WTC11 (cell line): ENCODE data around the gene PLS1. TPM values are rescaled to one million over a fixed set of nuclear protein-coding genes. Genes with fewer than 3 reads are reported as not detected.
"Not testable (repeated sequence)": the region's sequence is repeated elsewhere in the genome, so short reads cannot be mapped to it uniquely, and the experiment has no call there.

Experiments used
- ATAC-seq: fragments of 200-7000 bp; cut with Tn5 transposase; 2 replicates; pipeline ENCODE4 v1.10.0; 2021; ENCODE audit warnings: mild to moderate bottlenecking, moderate library complexity
- CTCF ChIA-PET: fragments of 300-600 bp; sonication (Branson Sonifier 250); formaldehyde crosslinking; loops from one replicate; lab custom pipeline; 2021; ENCODE audit warnings: antibody characterized with exemption; lab: Charles Lee
- POLR2A ChIA-PET: fragments of 350-600 bp; sonication (Branson Sonifier 250); formaldehyde crosslinking; loops from one replicate; lab custom pipeline; 2021; ENCODE audit warnings: antibody characterized with exemption; lab: Charles Lee
- DNase-seq: peaks from one replicate; pipeline ENCODE4 v3.0.0; 2021; ENCODE audit warnings: low spot score
- H3K27ac Mint-ChIP-seq: 2 replicates; pipeline ENCODE4 v1.8.0; 2021; ENCODE audit warnings: mixed read lengths
- H3K27me3 Mint-ChIP-seq: 2 replicates; pipeline ENCODE4 v1.8.0; 2021; ENCODE audit warnings: low read depth, mild to moderate bottlenecking, moderate library complexity, mixed read lengths
- H3K36me3 Mint-ChIP-seq: 2 replicates; pipeline ENCODE4 v1.8.0; 2021; ENCODE audit warnings: mixed read lengths
- H3K4me1 Mint-ChIP-seq: 2 replicates; pipeline ENCODE4 v1.8.0; 2022; ENCODE audit warnings: mixed read lengths
- H3K4me3 Mint-ChIP-seq: 2 replicates; pipeline ENCODE4 v1.8.0; 2021; ENCODE audit warnings: mild to moderate bottlenecking, moderate library complexity, mixed read lengths
- H3K9me3 Mint-ChIP-seq: 2 replicates; pipeline ENCODE4 v1.8.0; 2021; ENCODE audit warnings: mixed read lengths
- ATF1 ChIP-seq: sonication (generic); formaldehyde crosslinking; IDR thresholded peaks from 2 replicates; pipeline ENCODE4 v1.8.1; 2023; ENCODE audit warnings: mild to moderate bottlenecking, moderate library complexity, missing genetic modification reagents
- CBFB ChIP-seq: sonication (generic); formaldehyde crosslinking; IDR thresholded peaks from 2 replicates; pipeline ENCODE4 v1.8.1; 2022; ENCODE audit warnings: mild to moderate bottlenecking, low read depth, missing genetic modification reagents
- E2F4 ChIP-seq: sonication (generic); formaldehyde crosslinking; IDR thresholded peaks from 2 replicates; pipeline ENCODE4 v1.8.1; 2022; ENCODE audit warnings: low read depth, mild to moderate bottlenecking, moderate library complexity, missing genetic modification reagents, borderline replicate concordance
- FOXK1 ChIP-seq: sonication (generic); formaldehyde crosslinking; IDR thresholded peaks from 2 replicates; pipeline ENCODE4 v1.8.0; 2022; ENCODE audit warnings: mild to moderate bottlenecking, moderate library complexity, missing genetic modification reagents
- JAZF1 ChIP-seq: fragments of 250-450 bp; sonication (Bioruptor Pico); IDR thresholded peaks from 2 replicates; pipeline ENCODE4 v1.9.0; 2021; ENCODE audit warnings: moderate library complexity, mild to moderate bottlenecking, inconsistent platforms
- MYBL2 ChIP-seq: sonication (generic); formaldehyde crosslinking; IDR thresholded peaks from 2 replicates; pipeline ENCODE4 v1.8.1; 2023; ENCODE audit warnings: mild to moderate bottlenecking, moderate library complexity, missing genetic modification reagents
- NFYB ChIP-seq: sonication (generic); formaldehyde crosslinking; conservative IDR thresholded peaks from 2 replicates; pipeline ENCODE4 v1.8.0; 2022; ENCODE audit warnings: low read depth, missing genetic modification reagents
- SP1 ChIP-seq: sonication (generic); formaldehyde crosslinking; conservative IDR thresholded peaks from 2 replicates; pipeline ENCODE4 v1.8.1; 2022; ENCODE audit warnings: missing genetic modification reagents
- ZMAT4 ChIP-seq: fragments of 250-450 bp; sonication (Bioruptor Pico); IDR thresholded peaks from 2 replicates; pipeline ENCODE4 v1.9.0; 2021; ENCODE audit warnings: mild to moderate bottlenecking
- ZNF121 ChIP-seq: sonication (generic); formaldehyde crosslinking; IDR thresholded peaks from 2 replicates; pipeline ENCODE4 v1.8.0; 2023; ENCODE audit warnings: missing genetic modification reagents
- ZNF232 ChIP-seq: sonication (generic); formaldehyde crosslinking; IDR thresholded peaks from 2 replicates; pipeline ENCODE4 v1.8.0; 2022; ENCODE audit warnings: mild to moderate bottlenecking, missing genetic modification reagents
- ZNF263 ChIP-seq: sonication (generic); formaldehyde crosslinking; IDR thresholded peaks from 2 replicates; pipeline ENCODE4 v1.8.1; 2022; ENCODE audit warnings: low read depth, mild to moderate bottlenecking, moderate library complexity, missing genetic modification reagents
- ZNF317 ChIP-seq: sonication (generic); formaldehyde crosslinking; IDR thresholded peaks from 2 replicates; pipeline ENCODE4 v1.8.1; 2023; ENCODE audit warnings: low read depth, mild to moderate bottlenecking, moderate library complexity, missing genetic modification reagents, borderline replicate concordance
- ZNF416 ChIP-seq: fragments of 250-450 bp; sonication (Bioruptor Pico); IDR thresholded peaks from 2 replicates; pipeline ENCODE4 v1.9.0; 2021; ENCODE audit warnings: mild to moderate bottlenecking, inconsistent platforms
- total RNA-seq: library from RNA; stranded (reverse); gene quantifications from 3 replicates; pipeline ENCODE4 v1.2.3, GENCODE V29; 2021
- TF ChIP-seq, protein P1 (sequence below): fragments of 250-450 bp; sonication (Bioruptor Pico); IDR thresholded peaks from 2 replicates; pipeline ENCODE4 v1.9.0; 2021; ENCODE audit warnings: moderate library complexity, mild to moderate bottlenecking, inconsistent platforms, borderline replicate concordance
- TF ChIP-seq, protein P2 (sequence below): sonication (generic); formaldehyde crosslinking; IDR thresholded peaks from 2 replicates; pipeline ENCODE4 v1.8.1; 2023; ENCODE audit warnings: mild to moderate bottlenecking, missing genetic modification reagents, moderate library complexity
- TF ChIP-seq, protein P3 (sequence below): sonication (generic); formaldehyde crosslinking; IDR thresholded peaks from 2 replicates; pipeline ENCODE4 v1.8.0; 2023; ENCODE audit warnings: mild to moderate bottlenecking, missing genetic modification reagents

PLS1 gene
- total RNA-seq, 1 experiment from 2014 or later, result 26.4 TPM

DNA sequence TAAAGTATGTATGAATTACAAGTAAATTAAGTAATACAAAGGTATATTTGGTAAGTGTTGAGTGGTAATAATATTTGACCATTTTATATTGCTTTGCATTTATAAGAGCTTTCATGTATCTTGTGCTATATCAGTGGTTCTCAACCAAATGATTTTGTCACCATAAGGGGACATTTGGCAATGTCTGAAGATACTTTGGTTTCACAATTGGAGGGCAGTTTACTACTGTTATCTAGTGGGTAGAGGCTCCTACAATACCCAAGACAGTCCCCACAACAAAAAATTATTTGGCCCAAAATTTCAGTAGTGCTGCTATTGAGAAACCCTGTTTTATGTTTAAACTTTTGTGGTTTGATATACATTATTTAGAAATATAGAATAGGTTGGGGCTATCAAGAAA is 142.2 kb downstream of the PLS1 start (continued):
- TF ChIP-seq ZMAT4 (no peak), E2F4 (CRISPR knock-in tag) (no peak), ZNF317 (CRISPR knock-in tag) (no peak), ZNF121 (CRISPR knock-in tag) (no peak), ZNF232 (CRISPR knock-in tag) (no peak), CBFB (CRISPR knock-in tag) (no peak), ATF1 (no peak), SP1 (CRISPR knock-in tag) (no peak), NFYB (CRISPR knock-in tag) (no peak), ZNF416 (CRISPR knock-in tag) (no peak), ZNF263 (CRISPR knock-in tag) (no peak), FOXK1 (CRISPR knock-in tag) (no peak)
- TF ChIP-seq, protein P1, sequence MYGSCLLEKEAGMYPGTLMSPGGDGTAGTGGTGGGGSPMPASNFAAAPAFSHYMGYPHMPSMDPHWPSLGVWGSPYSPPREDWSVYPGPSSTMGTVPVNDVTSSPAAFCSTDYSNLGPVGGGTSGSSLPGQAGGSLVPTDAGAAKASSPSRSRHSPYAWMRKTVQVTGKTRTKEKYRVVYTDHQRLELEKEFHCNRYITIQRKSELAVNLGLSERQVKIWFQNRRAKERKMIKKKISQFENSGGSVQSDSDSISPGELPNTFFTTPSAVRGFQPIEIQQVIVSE (CRISPR knock-in tag), result no peak
- TF ChIP-seq, protein P2, sequence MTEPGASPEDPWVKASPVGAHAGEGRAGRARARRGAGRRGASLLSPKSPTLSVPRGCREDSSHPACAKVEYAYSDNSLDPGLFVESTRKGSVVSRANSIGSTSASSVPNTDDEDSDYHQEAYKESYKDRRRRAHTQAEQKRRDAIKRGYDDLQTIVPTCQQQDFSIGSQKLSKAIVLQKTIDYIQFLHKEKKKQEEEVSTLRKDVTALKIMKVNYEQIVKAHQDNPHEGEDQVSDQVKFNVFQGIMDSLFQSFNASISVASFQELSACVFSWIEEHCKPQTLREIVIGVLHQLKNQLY (CRISPR knock-in tag), result no peak

DNA sequence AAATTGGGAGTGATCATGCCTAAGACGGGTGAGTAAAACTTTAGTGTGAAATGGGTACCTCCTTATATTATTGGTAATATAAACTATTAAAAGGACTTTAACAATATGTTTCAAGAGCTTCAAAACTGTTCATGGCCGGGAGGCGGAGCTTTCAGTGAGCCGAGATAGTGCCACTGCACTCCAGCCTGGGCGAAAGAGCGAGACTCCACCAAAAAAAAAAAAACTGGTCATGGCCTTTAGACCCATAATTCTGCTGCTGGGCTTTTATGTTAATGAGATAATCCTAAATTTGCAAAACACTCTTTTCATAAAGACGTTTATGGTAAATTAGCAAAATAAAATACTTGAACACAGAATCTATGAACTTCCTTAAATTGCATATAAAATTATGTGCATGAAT is 150.5 kb downstream of the PLS1 start:
- no peak overlapping the region for H3K4me3 Mint-ChIP-seq
- no peaks in the 10 kb centered on the region for H3K27me3 Mint-ChIP-seq
- 0 out of 2 replicates have a peak, but pooled peaks cover 2% of the 10 kb centered on the region for H3K9me3 Mint-ChIP-seq
- POLR2A ChIA-PET, result no interaction called here
- no peak for DNase-seq
- no peak for ATAC-seq
- H3K27ac Mint-ChIP-seq, result no peak overlapping the region
- TF ChIP-seq MYBL2, result no peak
- TF ChIP-seq, all 79 proteins: peak for 0
- no peaks in the 10 kb centered on the region for H3K4me1 Mint-ChIP-seq
- CTCF ChIA-PET, result no interaction called here
- H3K36me3 Mint-ChIP-seq, result peaks cover 23% of the 10 kb centered on the region

GRCh38 chr3:142750531-142750930 is 154.3 kb downstream of the PLS1 start:
- H3K4me1 Mint-ChIP-seq, H3K9me3 Mint-ChIP-seq, ATAC-seq, H3K27me3 Mint-ChIP-seq, POLR2A ChIA-PET, H3K27ac Mint-ChIP-seq, H3K4me3 Mint-ChIP-seq, CTCF ChIA-PET, DNase-seq: not testable (repeated sequence)
- peaks cover 23% of the 10 kb centered on the region for H3K36me3 Mint-ChIP-seq

GRCh38 chr3:142752605-142753004 is 156.4 kb downstream of the PLS1 start:
- CTCF ChIA-PET, H3K27ac Mint-ChIP-seq, H3K4me3 Mint-ChIP-seq, H3K27me3 Mint-ChIP-seq, ATAC-seq, H3K9me3 Mint-ChIP-seq, DNase-seq, H3K4me1 Mint-ChIP-seq, POLR2A ChIA-PET: not testable (repeated sequence)
- peaks cover 23% of the 10 kb centered on the region for H3K36me3 Mint-ChIP-seq

- peaks cover 24% of the 10 kb centered on the region for H3K36me3 Mint-ChIP-seq
- CTCF ChIA-PET, result no interaction called here
- no peaks in the 10 kb centered on the region for H3K27me3 Mint-ChIP-seq
- no peak for ATAC-seq
- TF ChIP-seq, protein P3, sequence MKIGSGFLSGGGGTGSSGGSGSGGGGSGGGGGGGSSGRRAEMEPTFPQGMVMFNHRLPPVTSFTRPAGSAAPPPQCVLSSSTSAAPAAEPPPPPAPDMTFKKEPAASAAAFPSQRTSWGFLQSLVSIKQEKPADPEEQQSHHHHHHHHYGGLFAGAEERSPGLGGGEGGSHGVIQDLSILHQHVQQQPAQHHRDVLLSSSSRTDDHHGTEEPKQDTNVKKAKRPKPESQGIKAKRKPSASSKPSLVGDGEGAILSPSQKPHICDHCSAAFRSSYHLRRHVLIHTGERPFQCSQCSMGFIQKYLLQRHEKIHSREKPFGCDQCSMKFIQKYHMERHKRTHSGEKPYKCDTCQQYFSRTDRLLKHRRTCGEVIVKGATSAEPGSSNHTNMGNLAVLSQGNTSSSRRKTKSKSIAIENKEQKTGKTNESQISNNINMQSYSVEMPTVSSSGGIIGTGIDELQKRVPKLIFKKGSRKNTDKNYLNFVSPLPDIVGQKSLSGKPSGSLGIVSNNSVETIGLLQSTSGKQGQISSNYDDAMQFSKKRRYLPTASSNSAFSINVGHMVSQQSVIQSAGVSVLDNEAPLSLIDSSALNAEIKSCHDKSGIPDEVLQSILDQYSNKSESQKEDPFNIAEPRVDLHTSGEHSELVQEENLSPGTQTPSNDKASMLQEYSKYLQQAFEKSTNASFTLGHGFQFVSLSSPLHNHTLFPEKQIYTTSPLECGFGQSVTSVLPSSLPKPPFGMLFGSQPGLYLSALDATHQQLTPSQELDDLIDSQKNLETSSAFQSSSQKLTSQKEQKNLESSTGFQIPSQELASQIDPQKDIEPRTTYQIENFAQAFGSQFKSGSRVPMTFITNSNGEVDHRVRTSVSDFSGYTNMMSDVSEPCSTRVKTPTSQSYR (CRISPR knock-in tag), result no peak
- TF ChIP-seq JAZF1, result no peak
- POLR2A ChIA-PET, result interaction anchor here (0.8 kb wide), 1 partner anchor 217 kb away, joined by 6 read pairs; no protein-coding TSS in a partner anchor
- no peak for DNase-seq
- H3K9me3 Mint-ChIP-seq, result peaks cover 6% of the 10 kb centered on the region
- H3K4me1 Mint-ChIP-seq, result no peaks in the 10 kb centered on the region
- H3K27ac Mint-ChIP-seq, result no peak overlapping the region
- no peak overlapping the region for H3K4me3 Mint-ChIP-seq
Observed at GRCh38 chr3:142754494-142754893, 158.3 kb downstream of the PLS1 start.
